Muscle layer of duodenum (tissue), 2 donors: ENCODE results near the gene NPIPB6.
"Not testable (repeated sequence)": the region's sequence is repeated elsewhere in the genome, so short reads cannot be mapped to it uniquely, and the experiment has no call there.

Experiments used
- H3K27ac ChIP-seq: one replicate; pipeline ENCODE4 v1.7.0; 2013; ENCODE audit warnings: mild to moderate bottlenecking, low read length
- H3K27me3 ChIP-seq: one replicate; pipeline ENCODE4 v1.7.0; 2013; ENCODE audit warnings: low read depth, mild to moderate bottlenecking, control low read depth, low read length
- H3K36me3 ChIP-seq, 2 donors: one replicate each; pipeline ENCODE4 v1.7.0; 2013; ENCODE audit warnings: low read length in 2 of 2, control low read depth in 1 of 2, mild to moderate bottlenecking in 1 of 2; ENCODE audit not compliant: insufficient read depth in 2 of 2, control insufficient read depth in 1 of 2
- H3K4me1 ChIP-seq, 2 donors: one replicate each; pipeline ENCODE4 v1.7.0; 2013; ENCODE audit warnings: low read length in 2 of 2, mild to moderate bottlenecking in 2 of 2, control low read depth in 1 of 2, moderate library complexity in 1 of 2; ENCODE audit not compliant: insufficient read depth in 2 of 2, control insufficient read depth in 1 of 2
- H3K4me3 ChIP-seq, 2 donors: one replicate each; pipeline ENCODE4 v1.7.0; 2013; ENCODE audit warnings: low read length in 2 of 2, low read depth in 1 of 2, mild to moderate bottlenecking in 1 of 2
- H3K9me3 ChIP-seq, 2 donors: one replicate each; pipeline ENCODE4 v1.7.0; 2013; ENCODE audit warnings: low read length in 2 of 2, control low read depth in 1 of 2, mild to moderate bottlenecking in 1 of 2; ENCODE audit not compliant: control insufficient read depth in 1 of 2
- donor health status: healthy.

The NPIPB6 gene

DNA sequence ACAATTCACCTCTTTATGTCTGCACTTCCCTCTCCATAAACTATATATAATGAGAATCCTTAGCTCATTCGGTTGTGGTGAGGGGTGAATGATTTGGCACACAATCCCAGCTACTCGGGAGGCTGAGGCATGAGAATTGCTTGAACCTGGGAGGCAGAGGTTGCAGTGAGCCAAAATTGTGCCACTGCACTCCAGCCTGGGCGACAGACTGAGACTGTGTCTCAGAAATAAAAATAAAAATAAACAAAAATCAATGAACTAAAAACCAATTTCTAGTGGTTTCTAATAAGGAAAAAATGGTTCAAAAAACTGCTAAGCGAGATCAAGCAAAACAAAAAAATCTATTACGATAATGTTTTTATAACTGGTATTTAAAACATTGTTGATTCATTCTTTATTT, at the start of gene NPIPB6:
Gene NPIPB6, minus strand, starts transcription at position 101 of the 400 bp plus-strand sequence. CDS start 686 bp downstream, outside the sequence.
- not testable (repeated sequence) for H3K4me3 ChIP-seq, H3K27me3 ChIP-seq, H3K36me3 ChIP-seq, H3K27ac ChIP-seq, H3K4me1 ChIP-seq, H3K9me3 ChIP-seq

DNA sequence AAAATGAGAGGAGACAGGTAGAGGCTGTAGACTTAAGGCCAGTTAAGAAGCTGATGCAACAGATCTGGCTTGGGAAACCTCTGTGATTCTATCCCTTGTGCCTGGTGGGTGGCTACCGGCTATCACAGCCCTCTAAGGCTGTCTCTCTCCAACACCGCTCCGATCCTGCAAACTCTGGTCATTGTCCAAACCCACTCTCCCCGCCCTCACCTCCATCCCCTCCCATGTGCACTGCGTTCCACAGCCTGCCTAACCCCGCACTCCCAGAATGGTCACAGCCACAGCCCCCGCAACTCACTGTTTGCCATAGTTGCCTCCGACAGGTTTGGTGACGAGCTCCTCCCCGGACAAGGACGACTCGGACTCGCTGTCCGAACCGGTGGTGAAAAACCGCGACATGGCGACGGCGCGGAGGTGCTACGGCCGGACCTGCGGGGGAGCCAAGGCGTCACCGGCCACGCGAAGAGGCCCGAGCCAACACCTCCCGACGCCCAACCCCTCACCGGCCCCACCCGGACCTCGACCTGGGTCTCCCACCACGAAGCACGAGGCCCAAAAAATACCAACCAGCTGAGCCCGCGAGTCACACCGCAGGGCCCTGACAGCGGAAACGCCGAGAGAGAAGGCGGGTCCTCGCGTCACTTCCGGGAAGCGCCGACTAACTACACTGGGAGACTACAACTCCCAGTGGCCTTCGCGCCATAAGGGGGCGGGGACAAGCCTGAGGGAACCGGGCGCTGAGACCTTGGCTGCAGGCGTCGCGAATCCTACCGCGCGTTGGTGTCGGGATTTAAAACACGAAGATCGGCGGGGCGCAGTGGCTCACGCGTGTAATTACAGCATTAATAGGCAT, 40.1 kb upstream of the NPIPB6 start, which contains the start of gene EIF3CL:
Gene EIF3CL, minus strand, starts transcription at position 622 of the 853 bp plus-strand sequence. Its CDS starts 223 bp downstream, at position 399.
- H3K27me3 ChIP-seq, H3K9me3 ChIP-seq, H3K4me1 ChIP-seq, H3K27ac ChIP-seq, H3K36me3 ChIP-seq: not testable (repeated sequence)
- peak within 1 kb of the TSS in 1 of 2 donors; percentile 28 for H3K4me3 ChIP-seq

DNA sequence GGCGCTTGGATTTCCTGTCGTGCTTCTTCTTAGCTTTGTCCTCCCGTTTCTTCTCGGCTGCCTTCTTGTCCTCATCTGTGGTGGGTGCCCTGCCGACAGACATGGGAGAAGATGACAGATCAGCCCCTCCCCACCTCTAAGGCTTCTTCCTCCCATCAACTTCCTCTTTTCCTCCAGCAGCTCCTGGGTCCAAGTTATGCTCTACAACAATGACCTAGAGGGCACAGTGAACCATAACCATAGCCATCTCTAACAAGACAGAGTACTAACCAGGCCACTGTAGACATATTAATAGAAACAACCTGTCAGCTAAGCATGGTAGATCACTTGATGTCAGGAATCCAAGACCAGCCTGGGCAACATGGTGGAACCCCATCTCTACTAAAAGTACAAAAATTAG, 28.7 kb upstream of the NPIPB6 start:
- not testable (repeated sequence) for H3K9me3 ChIP-seq, H3K36me3 ChIP-seq, H3K27me3 ChIP-seq, H3K27ac ChIP-seq, H3K4me1 ChIP-seq, H3K4me3 ChIP-seq

DNA sequence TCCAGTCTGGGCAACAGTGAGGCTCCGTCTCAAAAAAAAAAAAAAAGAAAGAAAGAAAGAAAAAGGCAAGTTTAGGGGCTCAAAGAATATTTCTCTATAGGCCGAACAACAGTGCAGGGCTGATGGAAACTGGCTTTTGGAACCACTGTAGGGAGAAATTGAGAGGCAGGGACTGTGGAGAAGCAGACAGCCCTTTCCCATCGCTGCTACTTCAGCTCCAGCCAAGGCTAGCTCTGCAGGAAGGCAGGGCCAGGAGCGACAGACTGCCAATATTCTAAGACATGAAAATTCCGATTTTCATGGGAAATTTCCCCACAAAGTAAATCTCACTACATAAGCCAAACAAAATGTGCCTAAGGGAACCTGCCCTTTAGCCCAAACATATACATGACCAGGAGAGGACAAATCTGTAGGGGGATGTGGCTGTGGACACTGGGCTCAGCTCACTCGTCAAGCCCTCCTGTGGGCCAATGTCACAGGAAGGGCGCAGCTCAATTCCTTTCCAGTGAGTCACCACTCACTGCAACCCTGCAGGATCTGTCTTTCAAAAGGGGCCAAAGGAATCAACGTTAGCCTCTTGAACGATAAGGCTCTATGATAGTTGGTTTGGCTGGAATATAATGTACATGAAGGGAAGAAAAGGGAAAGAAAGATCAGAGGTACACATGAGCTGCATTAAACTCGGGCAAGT, 19.0 kb upstream of the NPIPB6 start:
- H3K27ac ChIP-seq, H3K27me3 ChIP-seq, H3K4me1 ChIP-seq, H3K36me3 ChIP-seq, H3K4me3 ChIP-seq, H3K9me3 ChIP-seq: not testable (repeated sequence)

DNA sequence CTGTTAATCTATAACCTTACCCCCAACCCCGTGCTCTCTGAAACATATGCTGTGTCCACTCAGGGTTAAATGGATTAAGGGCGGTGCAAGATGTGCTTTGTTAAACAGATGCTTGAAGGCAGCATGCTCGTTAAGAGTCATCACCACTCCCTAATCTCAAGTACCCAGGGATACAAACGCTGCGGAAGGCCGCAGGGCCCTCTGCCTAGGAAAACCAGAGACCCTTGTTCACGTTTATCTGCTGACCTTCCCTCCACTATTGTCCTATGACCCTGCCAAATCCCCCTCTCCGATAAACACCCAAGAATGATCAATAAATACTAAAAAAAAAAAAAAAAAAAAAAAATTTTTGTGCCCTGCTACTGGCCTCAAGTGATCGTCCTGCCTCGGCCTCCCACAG, 14.5 kb upstream of the NPIPB6 start:
- H3K9me3 ChIP-seq, H3K4me3 ChIP-seq, H3K27ac ChIP-seq, H3K27me3 ChIP-seq, H3K4me1 ChIP-seq, H3K36me3 ChIP-seq: not testable (repeated sequence)

DNA sequence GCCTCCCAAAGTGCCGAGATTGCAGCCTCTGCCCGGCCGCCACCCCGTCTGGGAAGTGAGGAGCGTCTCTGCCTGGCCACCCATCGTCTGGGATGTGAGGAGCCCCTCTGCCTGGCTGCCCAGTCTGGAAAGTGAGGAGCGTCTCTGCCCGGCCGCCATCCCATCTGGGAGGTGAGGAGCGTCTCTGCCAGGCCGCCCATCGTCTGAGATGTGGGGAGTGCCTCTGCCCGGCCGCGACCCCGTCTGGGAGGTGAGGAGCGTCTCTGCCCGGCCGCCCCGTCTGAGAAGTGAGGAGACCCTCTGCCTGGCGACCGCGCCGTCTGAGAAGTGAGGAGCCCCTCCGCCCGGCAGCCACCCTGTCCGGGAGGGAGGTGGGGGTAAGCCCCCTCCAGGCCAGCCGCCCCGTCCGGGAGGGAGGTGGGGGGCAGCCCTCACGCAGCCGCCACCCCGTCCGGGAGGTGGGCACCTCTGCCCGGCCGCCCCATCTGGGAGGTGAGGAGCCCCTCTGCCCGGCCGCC, 13.9 kb upstream of the NPIPB6 start:
- not testable (repeated sequence) for H3K27ac ChIP-seq, H3K4me3 ChIP-seq, H3K9me3 ChIP-seq, H3K36me3 ChIP-seq, H3K27me3 ChIP-seq, H3K4me1 ChIP-seq

DNA sequence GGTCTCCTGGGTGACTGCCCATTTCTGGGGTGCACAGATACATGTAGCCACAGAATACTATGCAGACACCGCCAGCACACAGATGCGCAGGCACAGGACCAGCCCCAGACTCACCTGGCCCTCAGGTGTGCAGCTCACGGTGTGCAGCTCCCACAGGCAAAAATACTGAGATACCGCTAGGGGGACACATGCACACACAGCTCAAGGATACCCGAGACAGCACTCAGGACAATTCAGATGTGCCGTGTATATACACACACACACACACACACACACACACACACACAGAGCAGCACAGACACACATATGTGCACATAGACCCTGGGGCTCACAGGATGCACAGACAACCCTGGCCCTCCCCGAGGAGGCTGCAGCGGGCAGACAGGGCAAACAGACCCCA, 11.8 kb upstream of the NPIPB6 start:
- not testable (repeated sequence) for H3K27me3 ChIP-seq, H3K4me1 ChIP-seq, H3K27ac ChIP-seq, H3K4me3 ChIP-seq, H3K9me3 ChIP-seq, H3K36me3 ChIP-seq

DNA sequence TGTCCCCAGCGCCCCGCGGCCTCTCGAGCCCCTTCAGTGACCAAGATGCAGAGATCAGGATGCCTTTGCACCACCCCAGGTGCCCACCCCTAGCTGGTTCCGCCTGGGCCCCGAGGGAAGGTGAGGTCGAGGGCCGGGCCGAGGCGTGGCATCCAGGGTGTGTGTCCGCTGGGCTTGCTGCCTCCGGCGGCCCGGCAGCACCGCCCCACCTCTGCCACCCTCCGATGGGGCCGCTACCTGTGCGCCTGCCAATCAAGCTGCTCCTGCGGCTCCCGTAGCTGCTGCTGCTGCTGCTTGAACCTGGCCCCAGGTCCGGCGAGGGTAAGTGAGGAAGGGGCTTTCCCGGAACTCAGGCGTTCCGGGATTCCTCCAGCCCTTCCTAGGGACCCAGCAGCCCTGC, 11.0 kb upstream of the NPIPB6 start:
- H3K27me3 ChIP-seq, H3K27ac ChIP-seq, H3K9me3 ChIP-seq, H3K36me3 ChIP-seq, H3K4me3 ChIP-seq, H3K4me1 ChIP-seq: not testable (repeated sequence)

DNA sequence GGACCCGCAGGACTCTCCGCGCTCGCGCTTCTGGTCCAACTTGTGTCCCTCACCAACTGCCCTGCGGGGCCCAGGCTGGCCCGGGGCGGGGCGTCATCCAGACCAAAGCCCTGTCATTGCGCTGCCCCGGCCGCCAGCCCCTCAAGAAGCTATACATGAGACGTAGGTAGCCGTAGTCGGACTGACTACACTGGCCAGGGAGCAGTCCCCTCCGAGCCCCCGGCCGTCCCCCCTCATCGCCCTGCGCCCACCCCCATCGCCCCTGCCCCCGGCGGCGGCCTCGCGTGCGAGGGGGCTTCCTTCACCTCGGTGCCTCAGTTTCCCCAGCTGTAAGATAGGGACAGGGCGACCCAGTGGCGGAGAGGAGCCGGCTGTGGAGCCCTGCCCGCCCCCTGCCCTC, 4.6 kb upstream of the NPIPB6 start:
- not testable (repeated sequence) for H3K27ac ChIP-seq, H3K4me3 ChIP-seq, H3K4me1 ChIP-seq, H3K9me3 ChIP-seq, H3K27me3 ChIP-seq, H3K36me3 ChIP-seq

DNA sequence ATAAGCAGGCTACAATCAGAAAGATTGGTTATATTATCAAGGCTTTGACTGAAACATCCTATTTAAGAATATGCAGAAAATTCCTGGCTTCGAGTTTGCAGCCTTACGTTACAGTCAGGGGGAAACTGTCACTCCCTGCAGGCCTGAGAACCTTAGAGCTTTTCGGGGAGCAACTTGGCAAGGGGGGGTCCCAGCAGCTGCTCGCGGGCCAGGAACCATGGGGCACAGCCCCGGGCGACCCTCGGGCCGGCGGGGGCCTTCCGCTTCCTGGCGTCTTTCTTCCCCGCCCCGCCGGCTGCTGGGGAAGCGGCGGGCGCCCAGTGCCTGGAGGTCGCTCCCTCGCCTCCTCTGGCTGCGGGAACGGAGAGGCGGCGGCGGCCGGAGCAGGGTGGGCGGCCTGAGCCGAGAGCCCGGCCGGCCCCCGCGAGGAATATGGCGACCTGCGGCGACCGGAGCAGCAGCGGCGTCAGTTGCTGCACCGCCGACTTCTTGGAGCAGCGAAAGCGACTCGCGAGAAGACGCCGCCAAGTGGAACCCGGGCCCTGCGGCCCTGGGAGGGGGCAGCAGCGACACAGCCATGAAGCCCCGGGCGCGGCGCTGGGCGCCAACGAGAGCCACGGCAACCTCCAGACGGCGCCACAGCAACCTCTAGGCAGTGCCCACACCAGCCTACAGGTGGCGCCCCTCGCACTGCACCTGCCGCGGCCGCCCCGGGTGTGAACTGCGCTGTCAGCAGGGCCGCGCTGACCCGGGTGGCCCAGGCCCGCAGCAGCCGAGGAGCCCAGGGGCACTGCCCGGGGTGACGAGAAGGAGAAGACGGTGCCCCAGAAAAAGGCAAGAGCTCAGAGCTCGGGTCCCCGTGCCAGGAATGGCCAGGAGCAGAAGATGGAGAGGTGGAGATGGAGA, 1.2 kb upstream of the NPIPB6 start:
- not testable (repeated sequence) for H3K4me3 ChIP-seq, H3K9me3 ChIP-seq, H3K4me1 ChIP-seq, H3K27me3 ChIP-seq, H3K36me3 ChIP-seq, H3K27ac ChIP-seq

DNA sequence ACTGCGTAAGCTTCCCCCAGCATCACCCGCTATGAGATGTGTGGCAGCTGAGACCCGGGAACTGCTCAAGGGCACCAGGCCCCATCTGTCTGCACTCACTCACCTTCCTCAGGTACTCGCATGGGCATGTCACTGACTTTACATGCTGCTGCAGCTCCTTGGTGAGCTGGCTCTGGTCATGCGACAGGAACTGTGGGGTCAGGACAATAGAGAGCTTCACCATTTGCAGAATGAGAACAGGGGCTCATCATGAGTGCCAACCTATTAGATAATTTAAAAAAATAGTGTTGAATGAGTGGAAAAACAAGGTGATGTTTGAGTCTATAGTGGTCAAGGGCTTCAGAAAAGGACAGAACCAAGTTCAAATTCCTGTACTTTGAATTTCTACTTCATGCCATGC, 708 bp downstream of the NPIPB6 start:
- not testable (repeated sequence) for H3K9me3 ChIP-seq, H3K4me1 ChIP-seq, H3K27me3 ChIP-seq, H3K27ac ChIP-seq, H3K36me3 ChIP-seq, H3K4me3 ChIP-seq
